A673 (cell line): ENCODE data around the gene FASTKD3.

Experiments
- EZH2 ChIP-seq: fragments of 200-600 bp; sonication (generic); IDR thresholded peaks from 2 replicates; pipeline ENCODE4 v1.6.1; 2017; ENCODE audit warnings: borderline replicate concordance, low read depth, mild to moderate bottlenecking, mixed read lengths, antibody characterized with exemption, low read length; ENCODE audit not compliant: poor library complexity, severe bottlenecking
- TF ChIP-seq, protein P1 (sequence below): fragments of 300-800, 200-600 bp; sonication (generic); conservative IDR thresholded peaks from 2 replicates; pipeline ENCODE4 v1.5.1; 2017; ENCODE audit warnings: low read depth, mild to moderate bottlenecking, antibody characterized with exemption, low read length, moderate library complexity, mixed read lengths

GRCh38 chr5:7813007-7813406 is 55.8 kb downstream of the FASTKD3 start:
- TF ChIP-seq EZH2, result no peak
- TF ChIP-seq, protein P1, sequence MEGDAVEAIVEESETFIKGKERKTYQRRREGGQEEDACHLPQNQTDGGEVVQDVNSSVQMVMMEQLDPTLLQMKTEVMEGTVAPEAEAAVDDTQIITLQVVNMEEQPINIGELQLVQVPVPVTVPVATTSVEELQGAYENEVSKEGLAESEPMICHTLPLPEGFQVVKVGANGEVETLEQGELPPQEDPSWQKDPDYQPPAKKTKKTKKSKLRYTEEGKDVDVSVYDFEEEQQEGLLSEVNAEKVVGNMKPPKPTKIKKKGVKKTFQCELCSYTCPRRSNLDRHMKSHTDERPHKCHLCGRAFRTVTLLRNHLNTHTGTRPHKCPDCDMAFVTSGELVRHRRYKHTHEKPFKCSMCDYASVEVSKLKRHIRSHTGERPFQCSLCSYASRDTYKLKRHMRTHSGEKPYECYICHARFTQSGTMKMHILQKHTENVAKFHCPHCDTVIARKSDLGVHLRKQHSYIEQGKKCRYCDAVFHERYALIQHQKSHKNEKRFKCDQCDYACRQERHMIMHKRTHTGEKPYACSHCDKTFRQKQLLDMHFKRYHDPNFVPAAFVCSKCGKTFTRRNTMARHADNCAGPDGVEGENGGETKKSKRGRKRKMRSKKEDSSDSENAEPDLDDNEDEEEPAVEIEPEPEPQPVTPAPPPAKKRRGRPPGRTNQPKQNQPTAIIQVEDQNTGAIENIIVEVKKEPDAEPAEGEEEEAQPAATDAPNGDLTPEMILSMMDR, result no peak
